GM15510 (cell line): ENCODE results near the gene ADCY3.

Experiments used
- POLR2A ChIP-seq: IDR thresholded peaks from 3 replicates; pipeline ENCODE4 v1.6.1; 2011; ENCODE audit warnings: borderline replicate concordance; ENCODE audit not compliant: insufficient read length; ENCODE audit errors: extremely low read depth

The ADCY3 gene

GRCh38 chr2:24930768-24931167 is 10.7 kb upstream of the ADCY3 start:
- no peak for TF ChIP-seq POLR2A

- TF ChIP-seq POLR2A, result no peak
Measured at GRCh38 chr2:24929230-24929629, 9.2 kb upstream of the ADCY3 start.

DNA sequence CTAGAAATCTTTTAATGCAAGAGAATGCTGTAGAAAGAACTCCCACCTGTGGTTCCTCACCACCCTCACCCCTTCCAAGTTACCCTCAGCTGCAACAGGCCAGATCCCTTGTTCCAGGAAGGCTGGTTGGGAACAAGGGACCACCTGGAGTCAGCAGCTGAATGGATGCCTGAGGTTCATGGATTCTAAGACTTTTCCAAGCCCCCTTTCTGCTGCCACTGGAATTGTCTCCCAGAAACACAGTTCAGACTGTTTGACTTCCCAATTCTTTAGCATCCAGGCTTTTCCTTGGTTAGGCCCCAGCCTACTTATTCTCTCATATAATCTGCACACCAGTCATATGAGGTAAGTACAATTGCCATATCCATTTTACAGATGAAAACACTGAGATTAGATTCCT is 8.0 kb upstream of the ADCY3 start:
- no peak for TF ChIP-seq POLR2A

GRCh38 chr2:24926602-24927252 is 6.7 kb upstream of the ADCY3 start:
- no peak for TF ChIP-seq POLR2A

- no peak for TF ChIP-seq POLR2A
Measured at GRCh38 chr2:24926220-24926601, 6.2 kb upstream of the ADCY3 start.

- no peak for TF ChIP-seq POLR2A
Measured at GRCh38 chr2:24925815-24926214, 5.8 kb upstream of the ADCY3 start.

- TF ChIP-seq POLR2A, result no peak
Measured at GRCh38 chr2:24924732-24925131, 4.7 kb upstream of the ADCY3 start.

DNA sequence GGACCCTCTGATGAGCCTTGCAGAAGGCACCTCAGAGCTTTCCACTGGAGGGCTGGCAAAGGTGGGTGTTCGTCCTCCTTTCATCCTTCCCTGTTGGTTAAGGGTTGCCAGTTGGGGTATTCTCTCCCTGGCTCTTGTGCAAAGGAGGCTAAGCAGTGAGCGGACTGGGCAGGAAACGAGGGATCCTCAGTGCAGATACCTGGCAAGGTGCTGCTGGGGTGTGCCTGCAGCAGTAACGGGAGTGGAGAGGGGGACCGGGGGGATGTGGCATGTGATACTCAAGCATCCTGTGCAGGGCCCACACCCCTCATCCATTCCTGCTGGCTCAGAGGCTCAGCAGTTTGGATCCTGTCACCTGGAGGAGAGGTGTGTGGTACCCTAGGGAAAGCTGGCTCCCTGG is 4.2 kb upstream of the ADCY3 start:
- TF ChIP-seq POLR2A, result no peak

GRCh38 chr2:24923106-24923505 is 3.1 kb upstream of the ADCY3 start:
- no peak for TF ChIP-seq POLR2A

DNA sequence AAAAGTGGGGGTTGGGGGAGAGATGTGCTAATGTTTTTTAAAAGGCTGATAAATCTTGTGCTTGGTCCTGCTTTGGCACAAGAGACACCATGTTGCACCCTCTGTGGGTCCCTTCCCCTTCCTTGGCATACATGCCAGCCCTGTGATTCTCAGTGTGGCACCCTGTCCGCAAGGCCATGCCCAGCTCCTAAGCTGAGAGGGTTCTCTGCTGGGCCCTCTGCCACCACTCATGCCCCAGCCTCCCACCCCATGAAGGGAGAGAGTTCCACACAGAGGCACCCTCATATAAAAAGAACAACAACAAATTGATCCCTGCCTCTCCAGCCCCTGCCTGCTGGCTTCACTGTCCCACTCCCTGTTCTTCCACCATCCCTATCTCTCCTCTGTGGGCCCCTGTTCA is 2.5 kb upstream of the ADCY3 start:
- no peak for TF ChIP-seq POLR2A

- no peak for TF ChIP-seq POLR2A
Measured at GRCh38 chr2:24920809-24921441, 888 bp upstream of the ADCY3 start.

DNA sequence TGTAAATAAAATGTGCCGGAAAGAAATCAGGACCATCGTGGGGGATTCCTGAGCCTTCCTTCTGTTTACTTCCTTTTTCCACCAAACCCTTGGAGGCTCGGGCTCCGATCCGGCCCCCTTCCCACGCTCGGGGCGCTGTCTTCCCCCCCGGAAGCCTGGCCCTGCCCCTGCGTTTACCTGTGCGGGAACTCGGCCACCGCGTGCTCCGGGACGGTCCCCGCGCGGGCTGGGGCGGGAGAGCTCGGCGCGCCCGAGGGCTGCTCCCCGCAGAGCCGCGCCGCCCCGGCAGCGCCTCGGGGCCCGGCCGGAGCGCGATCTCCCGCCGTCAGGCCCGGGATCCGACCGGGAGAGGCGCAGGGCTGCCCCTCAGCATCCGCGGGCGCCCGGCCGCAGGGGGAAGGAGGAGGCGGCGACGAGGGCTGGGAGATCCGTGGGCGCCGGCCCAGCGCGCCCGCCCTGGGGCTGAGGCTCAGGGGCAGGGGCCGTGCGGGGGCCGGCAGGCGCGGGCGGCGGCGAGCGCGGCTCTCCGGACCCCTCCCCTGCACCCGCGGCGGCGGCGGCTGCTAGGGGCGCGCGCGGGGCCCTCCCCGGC is 435 bp downstream of the ADCY3 start:
- no peak for TF ChIP-seq POLR2A

DNA sequence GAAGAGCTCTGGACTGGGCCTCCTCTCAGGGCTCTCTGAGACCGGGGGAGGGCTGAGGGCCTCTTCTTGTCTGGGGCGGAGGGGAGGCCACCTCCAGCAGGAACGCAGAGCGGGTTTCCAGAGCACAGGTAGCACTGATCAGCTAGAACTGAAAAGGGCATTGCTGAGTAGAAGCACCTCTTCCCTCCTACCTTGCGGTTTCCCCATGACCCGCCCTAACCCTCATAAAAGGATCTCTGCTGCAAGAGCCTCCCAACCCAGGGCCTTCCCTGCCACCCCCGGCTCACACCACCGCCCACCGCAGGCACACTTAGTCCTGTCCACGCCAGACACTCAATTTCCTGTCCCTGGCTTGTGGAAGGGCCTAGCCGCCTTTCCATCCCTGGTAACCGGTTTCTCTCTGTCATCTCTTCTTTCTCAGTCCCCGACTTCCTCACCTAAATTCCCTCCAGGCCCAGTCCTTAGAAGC is 966 bp downstream of the ADCY3 start:
- no peak for TF ChIP-seq POLR2A

DNA sequence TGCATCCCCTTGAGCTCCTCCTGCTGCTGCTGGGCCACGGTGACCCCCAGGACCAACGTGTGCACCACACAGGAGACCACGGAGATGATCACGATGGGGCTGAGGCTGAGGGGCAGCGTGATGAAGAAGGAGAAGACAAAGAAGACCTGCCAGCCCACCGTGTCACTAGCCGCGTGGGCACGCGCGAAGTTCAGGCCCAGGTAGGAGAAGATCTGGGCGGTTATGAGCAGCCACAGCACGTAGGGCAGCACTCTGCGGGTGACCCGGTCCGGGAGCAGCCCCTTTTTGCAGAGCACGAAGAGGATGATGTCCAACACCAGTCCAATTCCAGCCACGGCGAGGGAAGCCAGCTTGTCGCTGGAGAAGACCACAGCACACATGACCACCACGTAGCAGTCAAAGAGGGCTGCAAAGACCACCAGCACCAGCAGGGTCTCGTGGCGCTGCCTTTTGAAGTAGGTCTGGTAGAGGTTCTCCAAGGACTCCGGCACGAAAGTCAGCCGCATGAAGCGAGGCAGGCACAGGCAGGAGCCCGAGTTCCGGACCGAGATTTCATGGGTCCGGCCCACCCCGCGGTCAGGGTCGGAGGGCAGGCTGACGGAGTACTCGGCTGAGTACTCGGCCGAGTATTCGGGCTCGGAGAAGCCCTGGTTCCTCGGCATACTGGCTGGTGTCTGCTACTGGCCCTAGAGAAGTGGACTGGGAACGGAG is 1.6 kb downstream of the ADCY3 start:
- TF ChIP-seq POLR2A, result no peak

DNA sequence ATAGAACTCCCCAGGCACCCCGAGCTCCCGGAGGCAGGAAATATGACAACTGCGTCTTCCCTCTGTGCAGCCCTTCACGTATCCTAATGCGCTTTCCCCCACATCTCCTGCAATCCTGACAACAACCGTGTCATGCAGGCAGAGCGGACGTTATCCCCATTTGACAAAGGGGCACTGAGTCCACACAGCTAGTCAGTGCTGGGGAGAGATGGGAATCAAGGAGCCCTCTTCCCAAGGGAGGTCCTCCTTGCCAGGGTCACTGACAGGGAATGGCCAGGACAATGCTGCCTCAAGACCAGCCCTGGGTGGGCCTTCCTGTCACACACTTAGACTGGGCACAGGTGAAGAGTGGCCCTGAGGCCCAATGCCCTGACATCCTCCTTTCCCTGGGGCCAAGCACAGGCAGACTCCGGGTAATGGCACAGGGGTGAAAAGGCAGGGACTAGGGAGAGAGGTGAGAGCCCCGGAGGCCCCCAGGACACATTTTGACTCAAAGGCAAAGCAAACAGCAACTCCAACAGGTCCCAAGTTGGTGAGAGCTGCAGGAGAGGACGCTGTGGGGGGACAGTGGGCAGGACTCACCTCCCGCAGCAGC is 2.2 kb downstream of the ADCY3 start:
- TF ChIP-seq POLR2A, result no peak
